Spleen (tissue), 11 donors: ENCODE data around the gene FSTL3. TPM values are rescaled to one million over a fixed set of nuclear protein-coding genes. Genes with fewer than 3 reads are reported as not detected.

Experiments used
- DNase-seq: peaks from one replicate; pipeline ENCODE4 v3.0.0-alpha.2; 2020
- H3K27ac ChIP-seq, 8 donors: fragments of 200-600 bp; sonication (generic) in 7 of 8; 1 replicate in 4 of 8; 2 replicates in 4 of 8; pipeline versions ENCODE4 v1.5.0 to v1.8.0; 2016 to 2021; ENCODE audit warnings: inconsistent platforms in 4 of 8, mild to moderate bottlenecking in 4 of 8, moderate library complexity in 1 of 8
- H3K27me3 ChIP-seq, 7 donors: fragments of 200-600 bp; sonication (generic) in 6 of 7; replicated peaks in 1 of 7; 1 replicate in 4 of 7; 2 replicates in 3 of 7; pipeline versions ENCODE4 v1.5.0 to v1.8.0; 2016 to 2021; ENCODE audit warnings: inconsistent platforms in 3 of 7, mild to moderate bottlenecking in 1 of 7
- H3K36me3 ChIP-seq, 6 donors: fragments of 200-600 bp; sonication (generic) in 5 of 6; 1 replicate in 4 of 6; 2 replicates in 2 of 6; pipeline versions ENCODE4 v1.5.0 to v1.8.0; 2016 to 2021; ENCODE audit warnings: inconsistent platforms in 2 of 6
- H3K4me1 ChIP-seq, 6 donors: fragments of 200-600 bp; sonication (generic) in 5 of 6; 1 replicate in 3 of 6; 2 replicates in 3 of 6; pipeline versions ENCODE4 v1.5.0 to v1.8.0; 2016 to 2021; ENCODE audit warnings: inconsistent platforms in 3 of 6
- H3K4me3 ChIP-seq, 8 donors: fragments of 200-600 bp; sonication (generic) in 7 of 8; 1 replicate in 4 of 8; 2 replicates in 4 of 8; pipeline versions ENCODE4 v1.5.0 to v1.8.0; 2016 to 2021; ENCODE audit warnings: inconsistent platforms in 4 of 8, mild to moderate bottlenecking in 4 of 8, moderate library complexity in 2 of 8
- H3K9me3 ChIP-seq, 8 donors: fragments of 200-600 bp; sonication (generic) in 7 of 8; 1 replicate in 4 of 8; 2 replicates in 4 of 8; pipeline versions ENCODE4 v1.5.0 to v1.8.0; 2016 to 2021; ENCODE audit warnings: inconsistent platforms in 4 of 8
- CTCF ChIP-seq, 11 experiments: fragments of 200-600 bp in 7 of 11; fragments of 450-650 bp in 4 of 11; sonication (generic) in 4 of 11; IDR thresholded peaks in 8 of 11; conservative IDR thresholded peaks in 3 of 11; 1 replicate in 7 of 11; 2 replicates in 4 of 11; pipeline versions ENCODE4 v1.4.0 to v1.8.0; 2016 to 2021; ENCODE audit warnings: antibody characterized with exemption in 11 of 11, inconsistent platforms in 4 of 11, mild to moderate bottlenecking in 1 of 11
- POLR2A ChIP-seq, 3 donors: fragments of 450-650 bp; IDR thresholded peaks; one replicate each; pipeline ENCODE4 v1.5.1; 2017; ENCODE audit warnings: antibody characterized with exemption in 3 of 3, mild to moderate bottlenecking in 1 of 3
- POLR2AphosphoS5 ChIP-seq, 3 donors: sonication (generic); formaldehyde crosslinking; IDR thresholded peaks; one replicate each; pipeline ENCODE4 v1.5.1; 2017; ENCODE audit warnings: antibody characterized with exemption in 3 of 3
- WGBS, 5 donors: extraction: QIAGEN DNeasy Blood & Tissue Kit in 3 of 5; methylation state at CpG; one replicate each; pipeline versions ENCODE4 v1.1.5 to v1.1.7; 2013 to 2018; 5-methylcytosine and 5-hydroxymethylcytosine counted together
- intact Hi-C: fragments of 100-400 bp; cut with DNase I; formaldehyde crosslinking; loops from one replicate; pipeline ENCODE4 v1.15.0; 2023; ENCODE audit warnings: low total_unique reads
- polyA plus RNA-seq, 3 donors: library from polyadenylated mRNA; stranded (reverse); fragments of 200-250 nt; gene quantifications; one replicate each; pipeline ENCODE4 v1.2.1, GENCODE V29; 2013
- total RNA-seq, 7 donors: library from RNA; depleted of rRNA in 3 of 7; stranded (reverse); fragments of >200 nt in 3 of 7; fragmentation: NEBNext Ultra II Directional in 4 of 7; extraction: Animal tissue kit (Norgen Biotek cat#: 25700) in 4 of 7; gene quantifications; one replicate each; pipeline versions ENCODE4 v1.1.0 to v1.2.1, GENCODE V29; 2016 to 2021
- donor health status: healthy with polysubstance abuse.
- donor health status: DM: no; HTN: no; CAD: no; lungs with moderate emphysema.
- donor health status: DM: no; HTN: no; CAD: no.
- donor health status: Bipolar disorder and iron deficiency.
- donor health status: healthy.
- donor health status: DM: no; HTN: no; CAD: no.
- donor health status: DM: yes; HTN: yes; CAD: no.

The FSTL3 gene
- total and polyA plus RNA-seq, 10 donors = 5.6 to 43.4 (median 15.3) TPM

GRCh38 chr19:647566-648284 is 28.5 kb upstream of the FSTL3 start:
- TF ChIP-seq POLR2A (IDR thresholded peaks at IDR 0.05) = no peak
- TF ChIP-seq POLR2AphosphoS5 (IDR thresholded peaks at IDR 0.05) = peak in 1 of 3 donors; percentile 27
- TF ChIP-seq CTCF (IDR thresholded peaks at IDR 0.05 in 8 of 11, conservative IDR thresholded peaks at IDR 0.05 in 3 of 11) = no peak
- H3K27me3 ChIP-seq = no peaks in the 10 kb centered on the region
- peaks cover 0 to 98% (median 78%) of the 10 kb centered on the region in 6 donors for H3K36me3 ChIP-seq
- H3K4me3 ChIP-seq = no peak overlapping the region
- peaks cover 0 to 12% (median 3%) of the 10 kb centered on the region in 6 donors for H3K4me1 ChIP-seq
- H3K27ac ChIP-seq = peak overlapping the region in 1 of 8 donors; percentile 4
- intact Hi-C loops = no loop called here
- 82 to 94% (median 93%) methylated on average over 49 to 52 of the region's 52 CpGs for WGBS, 5 donors
- DNase-seq = peak; percentile 70
- H3K9me3 ChIP-seq = no peaks in the 10 kb centered on the region

GRCh38 chr19:648305-648704 is 27.9 kb upstream of the FSTL3 start:
- H3K4me3 ChIP-seq = no peak overlapping the region
- H3K4me1 ChIP-seq = peaks cover 0 to 18% (median 6%) of the 10 kb centered on the region in 6 donors
- peak overlapping the region in 1 of 8 donors; percentile 4 for H3K27ac ChIP-seq
- peaks cover 0 to 100% (median 84%) of the 10 kb centered on the region in 6 donors for H3K36me3 ChIP-seq
- DNase-seq = peak; percentile 67
- TF ChIP-seq CTCF (IDR thresholded peaks at IDR 0.05 in 8 of 11, conservative IDR thresholded peaks at IDR 0.05 in 3 of 11) = no peak
- peak in 1 of 3 donors; percentile 27 for TF ChIP-seq POLR2AphosphoS5 (IDR thresholded peaks at IDR 0.05)
- TF ChIP-seq POLR2A (IDR thresholded peaks at IDR 0.05) = no peak
- H3K27me3 ChIP-seq = no peaks in the 10 kb centered on the region
- intact Hi-C loops = no loop called here
- WGBS, 5 donors = 88 to 94% (median 93%) methylated on average over 23 to 29 of the region's 29 CpGs
- H3K9me3 ChIP-seq = no peaks in the 10 kb centered on the region

GRCh38 chr19:648904-649801 is 27.0 kb upstream of the FSTL3 start:
- Histone ChIP-seq H3K4me1 (peaks cover 0 to 26% (median 10%) of the 10 kb centered on the region in 6 donors), H3K4me3 (no peak overlapping the region), H3K9me3 (no peaks in the 10 kb centered on the region), H3K27ac (no peak overlapping the region), H3K27me3 (no peaks in the 10 kb centered on the region), H3K36me3 (peaks cover 0 to 100% (median 91%) of the 10 kb centered on the region in 6 donors)
- WGBS, 5 donors = 90 to 95% (median 94%) methylated on average over 23 to 53 of the region's 53 CpGs
- TF ChIP-seq CTCF (IDR thresholded peaks at IDR 0.05 in 8 of 11, conservative IDR thresholded peaks at IDR 0.05 in 3 of 11) (no peak), POLR2AphosphoS5 (IDR thresholded peaks at IDR 0.05) (peak in 1 of 3 donors; percentile 42), POLR2A (IDR thresholded peaks at IDR 0.05) (no peak)
- peak; percentile 67 for DNase-seq
- intact Hi-C loops = no loop called here
